AG09309 (cell line): Measurements from ENCODE around the gene RPL29.

Experiments
- DNase-seq: peaks from one replicate; pipeline ENCODE4 v3.0.0-alpha.2; 2010; ENCODE audit warnings: low read depth
- H3K4me3 ChIP-seq: 2 replicates; pipeline ENCODE4 v1.5.1; 2011; ENCODE audit warnings: mild to moderate bottlenecking, low read depth, low read length, moderate library complexity; ENCODE audit not compliant: control insufficient read depth
- TF ChIP-seq, protein P1 (sequence below): IDR thresholded peaks from 2 replicates; pipeline ENCODE4 v1.5.1; 2011; ENCODE audit warnings: mild to moderate bottlenecking, low read depth, low read length, inconsistent platforms; ENCODE audit not compliant: insufficient read depth, control insufficient read depth; ENCODE audit errors: missing control alignments

The RPL29 gene

GRCh38 chr3:52039846-52040245 is 44.2 kb upstream of the RPL29 start:
- TF ChIP-seq, protein P1, sequence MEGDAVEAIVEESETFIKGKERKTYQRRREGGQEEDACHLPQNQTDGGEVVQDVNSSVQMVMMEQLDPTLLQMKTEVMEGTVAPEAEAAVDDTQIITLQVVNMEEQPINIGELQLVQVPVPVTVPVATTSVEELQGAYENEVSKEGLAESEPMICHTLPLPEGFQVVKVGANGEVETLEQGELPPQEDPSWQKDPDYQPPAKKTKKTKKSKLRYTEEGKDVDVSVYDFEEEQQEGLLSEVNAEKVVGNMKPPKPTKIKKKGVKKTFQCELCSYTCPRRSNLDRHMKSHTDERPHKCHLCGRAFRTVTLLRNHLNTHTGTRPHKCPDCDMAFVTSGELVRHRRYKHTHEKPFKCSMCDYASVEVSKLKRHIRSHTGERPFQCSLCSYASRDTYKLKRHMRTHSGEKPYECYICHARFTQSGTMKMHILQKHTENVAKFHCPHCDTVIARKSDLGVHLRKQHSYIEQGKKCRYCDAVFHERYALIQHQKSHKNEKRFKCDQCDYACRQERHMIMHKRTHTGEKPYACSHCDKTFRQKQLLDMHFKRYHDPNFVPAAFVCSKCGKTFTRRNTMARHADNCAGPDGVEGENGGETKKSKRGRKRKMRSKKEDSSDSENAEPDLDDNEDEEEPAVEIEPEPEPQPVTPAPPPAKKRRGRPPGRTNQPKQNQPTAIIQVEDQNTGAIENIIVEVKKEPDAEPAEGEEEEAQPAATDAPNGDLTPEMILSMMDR: no peak
- no peak overlapping the region for H3K4me3 ChIP-seq
- DNase-seq: no peak

GRCh38 chr3:52039426-52039825 is 43.7 kb upstream of the RPL29 start:
- no peak overlapping the region for H3K4me3 ChIP-seq
- TF ChIP-seq, protein P1: no peak
- no peak for DNase-seq

DNA sequence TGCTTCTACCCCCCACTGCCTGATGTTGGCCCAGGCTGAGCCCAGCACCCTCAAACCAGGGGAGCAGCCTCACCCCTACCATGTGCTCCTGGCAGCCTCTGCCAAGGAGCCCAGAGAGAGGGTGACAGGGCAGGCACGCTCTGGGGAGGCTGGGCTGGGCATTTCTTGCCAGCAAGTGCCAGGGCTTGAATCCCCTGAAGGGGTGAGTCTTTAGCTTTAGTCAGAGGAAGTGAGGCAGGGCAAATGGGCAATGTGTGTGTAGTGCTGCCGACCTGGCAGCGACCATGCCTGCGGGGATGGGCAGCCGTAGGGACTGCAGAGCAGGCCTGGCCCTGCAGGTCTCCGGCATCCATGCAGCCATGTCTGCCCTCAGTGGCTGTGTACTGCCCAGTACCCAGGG is 42.5 kb upstream of the RPL29 start:
- TF ChIP-seq, protein P1: no peak
- no peak overlapping the region for H3K4me3 ChIP-seq
- DNase-seq: no peak

- DNase-seq: no peak
- no peak overlapping the region for H3K4me3 ChIP-seq
- TF ChIP-seq, protein P1: no peak
Measured at GRCh38 chr3:52037291-52037690, 41.6 kb upstream of the RPL29 start.

GRCh38 chr3:52036829-52037228 is 41.1 kb upstream of the RPL29 start:
- TF ChIP-seq, protein P1: peak; percentile 3
- no peak overlapping the region for H3K4me3 ChIP-seq
- DNase-seq: no peak

GRCh38 chr3:52036222-52036694 is 40.6 kb upstream of the RPL29 start:
- TF ChIP-seq, protein P1: no peak
- no peak for DNase-seq
- no peak overlapping the region for H3K4me3 ChIP-seq

GRCh38 chr3:52034651-52035050 is 39.0 kb upstream of the RPL29 start:
- TF ChIP-seq, protein P1: no peak
- no peak for DNase-seq
- H3K4me3 ChIP-seq: no peak overlapping the region
